ENCODE data around the gene TSPEAR. TPM values are rescaled to one million over a fixed set of nuclear protein-coding genes. Genes with fewer than 3 reads are reported as not detected.

The TSPEAR gene
- total RNA-seq, 2 donors from 2014 or later = 0.85 TPM; not detected in 1

DNA sequence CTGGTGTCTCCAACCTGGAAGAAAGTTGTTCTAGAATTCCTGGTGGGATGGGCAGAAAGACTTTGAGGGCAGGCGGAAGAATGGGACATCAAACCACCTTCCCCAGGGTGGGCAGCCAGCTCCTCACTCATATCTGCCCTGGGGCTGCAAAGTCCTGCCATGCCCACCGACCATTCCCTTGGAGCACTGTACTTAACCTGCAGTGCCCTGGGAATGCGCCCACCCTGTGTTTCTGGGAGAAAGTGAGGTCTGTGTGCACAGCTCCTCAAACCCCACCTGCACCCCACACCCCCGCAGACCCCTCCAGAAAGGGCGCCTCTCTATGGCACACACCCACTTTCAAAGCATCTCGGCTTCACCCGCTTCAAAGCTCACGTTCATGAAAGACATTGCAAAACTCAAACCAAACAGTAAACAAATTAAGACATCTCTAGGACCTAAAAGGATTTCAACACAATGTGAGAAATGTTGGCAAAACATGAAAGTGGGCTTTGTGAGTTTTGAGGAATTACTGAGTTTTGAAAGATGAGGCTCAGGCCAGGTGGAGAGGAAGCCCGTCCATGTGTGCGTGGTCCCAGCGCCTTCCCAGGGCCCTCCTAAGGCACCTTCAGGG lies 196.5 kb downstream of the TSPEAR start:
- H3K36me3 ChIP-seq = no peaks in the 10 kb centered on the region
- intact Hi-C loops (cut with DNase I) = loop anchor here (5.0 kb wide), 1 partner anchor 277 kb away; no protein-coding TSS in a partner anchor
- no peaks in the 10 kb centered on the region for H3K27me3 ChIP-seq (replicated peaks; ENCODE audit: insufficient read depth)
- no peak for DNase-seq (ENCODE audit: low spot score)
- no peak overlapping the region for H3K27ac ChIP-seq
- WGBS = 57% methylated on average over 11 of the region's 11 CpGs
- no peaks in the 10 kb centered on the region for H3K9me3 ChIP-seq
- H3K4me1 ChIP-seq (replicated peaks) = no peaks in the 10 kb centered on the region
- H3K4me3 ChIP-seq = no peak overlapping the region
- TF ChIP-seq, protein P1, sequence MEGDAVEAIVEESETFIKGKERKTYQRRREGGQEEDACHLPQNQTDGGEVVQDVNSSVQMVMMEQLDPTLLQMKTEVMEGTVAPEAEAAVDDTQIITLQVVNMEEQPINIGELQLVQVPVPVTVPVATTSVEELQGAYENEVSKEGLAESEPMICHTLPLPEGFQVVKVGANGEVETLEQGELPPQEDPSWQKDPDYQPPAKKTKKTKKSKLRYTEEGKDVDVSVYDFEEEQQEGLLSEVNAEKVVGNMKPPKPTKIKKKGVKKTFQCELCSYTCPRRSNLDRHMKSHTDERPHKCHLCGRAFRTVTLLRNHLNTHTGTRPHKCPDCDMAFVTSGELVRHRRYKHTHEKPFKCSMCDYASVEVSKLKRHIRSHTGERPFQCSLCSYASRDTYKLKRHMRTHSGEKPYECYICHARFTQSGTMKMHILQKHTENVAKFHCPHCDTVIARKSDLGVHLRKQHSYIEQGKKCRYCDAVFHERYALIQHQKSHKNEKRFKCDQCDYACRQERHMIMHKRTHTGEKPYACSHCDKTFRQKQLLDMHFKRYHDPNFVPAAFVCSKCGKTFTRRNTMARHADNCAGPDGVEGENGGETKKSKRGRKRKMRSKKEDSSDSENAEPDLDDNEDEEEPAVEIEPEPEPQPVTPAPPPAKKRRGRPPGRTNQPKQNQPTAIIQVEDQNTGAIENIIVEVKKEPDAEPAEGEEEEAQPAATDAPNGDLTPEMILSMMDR (IDR thresholded peaks at IDR 0.05) = no peak
- TF ChIP-seq POLR2A (IDR thresholded peaks at IDR 0.05) = no peak
- no peak for TF ChIP-seq POLR2AphosphoS5 (IDR thresholded peaks at IDR 0.05)

DNA sequence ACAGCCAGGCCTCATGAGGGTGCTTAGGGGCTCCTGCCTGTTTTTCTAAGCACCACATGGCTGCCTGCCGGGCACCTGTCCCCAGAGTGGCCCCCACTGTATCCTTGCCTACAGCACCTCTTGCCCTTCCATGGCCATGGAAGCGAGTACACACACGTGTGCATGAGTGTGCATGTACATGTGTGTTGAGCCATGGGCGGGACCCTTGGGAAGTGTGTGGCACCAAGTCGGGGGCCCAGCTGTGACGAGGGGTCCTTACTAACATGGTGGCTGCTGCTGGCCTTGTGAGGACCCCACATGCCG lies 197.2 kb downstream of the TSPEAR start:
- intact Hi-C loops (cut with DNase I) = loop anchor here (5.0 kb wide), 1 partner anchor 278 kb away; no protein-coding TSS in a partner anchor
- H3K27me3 ChIP-seq (replicated peaks; ENCODE audit: insufficient read depth) = no peaks in the 10 kb centered on the region
- 94% methylated on average over 7 of the region's 7 CpGs for WGBS

DNA sequence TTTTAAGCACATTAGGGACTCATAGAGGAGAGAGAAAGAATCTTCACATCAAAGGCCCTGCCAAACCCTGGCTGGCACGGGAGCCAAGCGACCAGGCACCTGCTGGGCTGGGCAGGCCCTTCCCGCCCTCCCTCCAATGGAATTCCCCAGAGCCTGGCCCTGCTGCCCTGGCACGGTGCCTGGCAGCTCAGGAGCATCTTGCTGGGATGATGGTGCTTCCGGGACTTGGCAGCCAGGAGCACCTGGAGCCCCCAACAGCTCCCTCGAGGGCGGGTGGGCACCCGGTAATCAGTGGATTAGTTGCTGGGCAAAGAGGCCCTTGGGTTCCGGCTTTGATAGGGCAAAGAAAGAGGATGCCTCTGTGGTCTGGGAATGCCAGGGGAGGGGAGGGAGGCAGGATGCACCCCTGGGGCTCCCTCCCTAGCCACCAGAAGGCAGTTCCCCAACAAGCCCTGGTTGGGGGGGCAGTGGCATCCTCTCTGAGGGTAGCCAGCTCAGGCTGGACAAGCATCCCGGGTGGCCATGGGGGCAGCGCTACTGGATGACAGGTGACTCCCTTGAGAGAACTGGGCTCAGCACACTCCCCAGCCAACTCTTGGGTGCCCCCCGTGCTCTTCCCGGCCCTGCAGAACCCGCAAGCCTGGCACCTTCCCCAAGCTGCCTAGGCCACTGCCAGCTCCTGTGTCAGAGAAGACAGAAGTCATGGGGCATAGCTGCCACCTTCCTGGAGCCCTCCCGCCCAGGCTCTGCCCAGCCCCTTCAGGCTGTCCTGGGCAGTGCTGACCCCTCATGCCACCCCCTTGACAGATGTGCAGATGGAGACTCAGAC lies 197.8 kb downstream of the TSPEAR start:
- no peaks in the 10 kb centered on the region for H3K9me3 ChIP-seq
- H3K27me3 ChIP-seq (replicated peaks; ENCODE audit: insufficient read depth) = peaks cover 2% of the 10 kb centered on the region
- H3K36me3 ChIP-seq = no peaks in the 10 kb centered on the region
- DNase-seq (ENCODE audit: low spot score) = no peak
- TF ChIP-seq POLR2A (IDR thresholded peaks at IDR 0.05) = no peak
- TF ChIP-seq, protein P1 (IDR thresholded peaks at IDR 0.05) = no peak
- no peak for TF ChIP-seq POLR2AphosphoS5 (IDR thresholded peaks at IDR 0.05)
- intact Hi-C loops (cut with DNase I) = loop anchor here (5.0 kb wide), 1 partner anchor 279 kb away; no protein-coding TSS in a partner anchor
- H3K4me1 ChIP-seq (replicated peaks) = no peaks in the 10 kb centered on the region
- H3K4me3 ChIP-seq = no peak overlapping the region
- WGBS = 70% methylated on average over 13 of the region's 15 CpGs
- no peak overlapping the region for H3K27ac ChIP-seq

More for the DNA sequence above, 197.2 kb downstream of the TSPEAR start:
- H3K36me3 ChIP-seq = no peaks in the 10 kb centered on the region
- H3K9me3 ChIP-seq = no peaks in the 10 kb centered on the region
- H3K27ac ChIP-seq = no peak overlapping the region
- no peaks in the 10 kb centered on the region for H3K4me1 ChIP-seq (replicated peaks)
- TF ChIP-seq, protein P1 (IDR thresholded peaks at IDR 0.05) = no peak
- TF ChIP-seq POLR2A (IDR thresholded peaks at IDR 0.05) (no peak), POLR2AphosphoS5 (IDR thresholded peaks at IDR 0.05) (no peak)
- H3K4me3 ChIP-seq = no peak overlapping the region
- DNase-seq (ENCODE audit: low spot score) = no peak

DNA sequence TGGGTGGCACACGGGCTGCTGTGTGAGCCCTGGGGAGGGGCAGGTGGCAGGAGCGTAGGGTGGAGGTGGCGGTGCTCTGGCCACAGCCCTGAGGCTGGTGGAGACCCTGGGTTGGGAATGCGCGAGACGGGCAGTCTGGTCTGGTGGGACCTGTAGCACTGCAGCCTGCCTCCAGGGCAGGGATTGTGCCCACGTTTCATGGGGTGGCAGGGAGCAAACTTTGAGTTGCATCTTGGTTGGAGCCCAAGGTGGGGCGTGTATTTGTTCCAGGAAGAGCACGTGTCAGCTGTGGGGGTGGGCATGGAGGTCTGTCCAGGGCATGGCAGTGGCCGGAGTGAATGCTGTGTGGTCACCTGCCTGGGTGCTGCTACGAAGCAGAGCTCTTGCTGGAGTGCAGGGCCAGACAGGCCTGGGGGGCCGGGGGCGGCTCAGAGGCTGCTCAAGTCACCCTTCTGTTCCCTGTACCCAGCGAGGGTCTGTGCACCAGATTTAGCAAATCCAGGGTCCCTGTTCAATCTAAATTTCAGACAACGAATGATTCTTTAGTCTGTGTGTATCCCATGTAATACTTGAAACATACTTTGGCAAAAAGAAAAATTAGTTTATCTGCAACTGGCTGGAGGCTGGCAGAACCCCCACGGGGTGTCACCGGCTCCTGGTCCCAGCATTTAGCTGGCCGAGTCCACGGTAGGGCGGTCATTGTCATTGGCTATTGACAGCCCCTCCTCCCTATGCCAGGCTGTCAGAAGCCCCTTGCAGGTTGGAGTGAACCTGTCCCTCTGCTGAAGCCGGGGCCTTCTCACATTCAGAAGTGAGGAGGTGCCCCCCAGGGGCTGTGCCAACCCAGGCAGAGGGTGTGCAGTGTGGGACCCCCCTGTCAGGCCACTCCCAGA lies 198.6 kb downstream of the TSPEAR start:
- H3K9me3 ChIP-seq = no peaks in the 10 kb centered on the region
- DNase-seq (ENCODE audit: low spot score) = no peak
- H3K27me3 ChIP-seq (replicated peaks; ENCODE audit: insufficient read depth) = peaks cover 2% of the 10 kb centered on the region
- no peaks in the 10 kb centered on the region for H3K4me1 ChIP-seq (replicated peaks)
- H3K27ac ChIP-seq = no peak overlapping the region
- WGBS = 78% methylated on average over 21 of the region's 21 CpGs
- H3K4me3 ChIP-seq = no peak overlapping the region
- no peak for TF ChIP-seq POLR2AphosphoS5 (IDR thresholded peaks at IDR 0.05)
- TF ChIP-seq, protein P1 (IDR thresholded peaks at IDR 0.05) = no peak
- TF ChIP-seq POLR2A (IDR thresholded peaks at IDR 0.05) = no peak
- intact Hi-C loops (cut with DNase I) = loop anchor here (5.0 kb wide), 1 partner anchor 280 kb away; no protein-coding TSS in a partner anchor
- H3K36me3 ChIP-seq = no peaks in the 10 kb centered on the region

Data from prostate gland (tissue), 2 donors.